Activated T-helper 1 cell treated with anti-CD3 and anti-CD28 coated beads, Interleukin-12 subunit alpha, Interleukin-12 subunit beta, Interleukin-2, Interleukin-4 antibody, amounts not matched to agents 30 ng/mL and 10 ng/mL and 1 ng/mL, durations not matched to agents 14 hours and 24 hours and 36 hours (primary cell): Measurements from ENCODE around the gene COL18A1. TPM values are rescaled to one million over a fixed set of nuclear protein-coding genes. Genes with fewer than 3 reads are reported as not detected.
A peak's percentile ranks its signal among the peaks of the same experiment; 100 is the strongest.

Experiments
- DNase-seq: peaks from one replicate; pipeline ENCODE4 v3.0.0; 2021; ENCODE audit warnings: low spot score
- H3K27ac Mint-ChIP-seq: one replicate; pipeline ENCODE4 v1.8.0; 2021; ENCODE audit warnings: mild to moderate bottlenecking, mixed read lengths
- H3K27me3 Mint-ChIP-seq: one replicate; pipeline ENCODE4 v1.8.0; 2022; ENCODE audit warnings: mild to moderate bottlenecking, moderate library complexity, mixed read lengths; ENCODE audit not compliant: insufficient read depth
- H3K36me3 Mint-ChIP-seq: one replicate; pipeline ENCODE4 v1.8.0; 2021; ENCODE audit warnings: low read depth, mixed read lengths
- H3K4me1 Mint-ChIP-seq: one replicate; pipeline ENCODE4 v1.8.0; 2021; ENCODE audit warnings: low read depth, mixed read lengths
- H3K4me3 Mint-ChIP-seq: one replicate; pipeline ENCODE4 v1.8.0; 2021; ENCODE audit warnings: mild to moderate bottlenecking, moderate library complexity, mixed read lengths
- H3K9me3 Mint-ChIP-seq: one replicate; pipeline ENCODE4 v1.8.0; 2021; ENCODE audit warnings: mixed read lengths
- intact Hi-C: fragments of 100-400 bp; cut with micrococcal nuclease; formaldehyde crosslinking; loops from one replicate; pipeline ENCODE4 v1.15.1; 2024
- total RNA-seq: library from RNA; stranded (reverse); gene quantifications from 2 replicates; pipeline ENCODE4 v1.2.3, GENCODE V29; 2022

COL18A1 gene
- total RNA-seq, 1 donor from 2014 or later: 2.1 TPM

- Mint-ChIP-seq H3K4me3 (no peak overlapping the region), H3K27ac (no peak overlapping the region), H3K4me1 (peaks cover 38% of the 10 kb centered on the region), H3K9me3 (no peaks in the 10 kb centered on the region), H3K27me3 (no peaks in the 10 kb centered on the region), H3K36me3 (peaks cover 4% of the 10 kb centered on the region)
- intact Hi-C loops: no loop called here
- no peak for DNase-seq
Observed at GRCh38 chr21:45480701-45481500, 75.9 kb downstream of the COL18A1 start.

GRCh38 chr21:45481566-45481965 is 76.6 kb downstream of the COL18A1 start:
- intact Hi-C loops: no loop called here
- Mint-ChIP-seq H3K27ac (no peak overlapping the region), H3K9me3 (no peaks in the 10 kb centered on the region)

GRCh38 chr21:45481977-45482898 is 77.3 kb downstream of the COL18A1 start:
- H3K4me1 Mint-ChIP-seq: peaks cover 38% of the 10 kb centered on the region
- H3K9me3 Mint-ChIP-seq: no peaks in the 10 kb centered on the region
- DNase-seq: no peak
- no peaks in the 10 kb centered on the region for H3K27me3 Mint-ChIP-seq
- H3K4me3 Mint-ChIP-seq: peak overlapping the region; percentile 53
- intact Hi-C loops: no loop called here
- H3K27ac Mint-ChIP-seq: peak overlapping the region; percentile 86
- H3K36me3 Mint-ChIP-seq: peaks cover 4% of the 10 kb centered on the region

More at GRCh38 chr21:45481566-45481965, 76.6 kb downstream of the COL18A1 start:
- Mint-ChIP-seq H3K4me1 (peaks cover 38% of the 10 kb centered on the region), H3K4me3 (no peak overlapping the region), H3K36me3 (peaks cover 4% of the 10 kb centered on the region), H3K27me3 (no peaks in the 10 kb centered on the region)
- no peak for DNase-seq

GRCh38 chr21:45482899-45483821 is 78.2 kb downstream of the COL18A1 start:
- Mint-ChIP-seq H3K36me3 (peaks cover 4% of the 10 kb centered on the region), H3K4me1 (peaks cover 34% of the 10 kb centered on the region), H3K4me3 (peak overlapping the region; percentile 53), H3K9me3 (no peaks in the 10 kb centered on the region), H3K27me3 (no peaks in the 10 kb centered on the region), H3K27ac (peak overlapping the region; percentile 86)
- peak; percentile 52 for DNase-seq
- intact Hi-C loops: no loop called here

- intact Hi-C loops: no loop called here
- Mint-ChIP-seq H3K27me3 (no peaks in the 10 kb centered on the region), H3K27ac (peak overlapping the region; percentile 21), H3K9me3 (no peaks in the 10 kb centered on the region), H3K4me3 (peak overlapping the region; percentile 27), H3K36me3 (peaks cover 4% of the 10 kb centered on the region), H3K4me1 (peaks cover 23% of the 10 kb centered on the region)
- no peak for DNase-seq
Observed at GRCh38 chr21:45484318-45484717, 79.4 kb downstream of the COL18A1 start.

GRCh38 chr21:45485686-45486442 is 80.9 kb downstream of the COL18A1 start:
- no peak for DNase-seq
- Mint-ChIP-seq H3K36me3 (peaks cover 4% of the 10 kb centered on the region), H3K4me3 (no peak overlapping the region), H3K27me3 (no peaks in the 10 kb centered on the region), H3K27ac (no peak overlapping the region), H3K4me1 (peaks cover 19% of the 10 kb centered on the region), H3K9me3 (no peaks in the 10 kb centered on the region)
- intact Hi-C loops: no loop called here

GRCh38 chr21:45486443-45487160 is 81.6 kb downstream of the COL18A1 start:
- DNase-seq: no peak
- H3K27me3 Mint-ChIP-seq: no peaks in the 10 kb centered on the region
- H3K36me3 Mint-ChIP-seq: peaks cover 4% of the 10 kb centered on the region
- H3K27ac Mint-ChIP-seq: no peak overlapping the region
- H3K4me1 Mint-ChIP-seq: peaks cover 19% of the 10 kb centered on the region
- H3K9me3 Mint-ChIP-seq: no peaks in the 10 kb centered on the region
- no peak overlapping the region for H3K4me3 Mint-ChIP-seq
- intact Hi-C loops: no loop called here

- no peak overlapping the region for H3K4me3 Mint-ChIP-seq
- peaks cover 19% of the 10 kb centered on the region for H3K4me1 Mint-ChIP-seq
- no peaks in the 10 kb centered on the region for H3K9me3 Mint-ChIP-seq
- intact Hi-C loops: no loop called here
- peaks cover 4% of the 10 kb centered on the region for H3K36me3 Mint-ChIP-seq
- DNase-seq: no peak
- no peaks in the 10 kb centered on the region for H3K27me3 Mint-ChIP-seq
- no peak overlapping the region for H3K27ac Mint-ChIP-seq
Observed at GRCh38 chr21:45487161-45487806, 82.3 kb downstream of the COL18A1 start.

GRCh38 chr21:45487891-45488600 is 83.1 kb downstream of the COL18A1 start:
- Mint-ChIP-seq H3K4me1 (peaks cover 14% of the 10 kb centered on the region), H3K36me3 (peaks cover 4% of the 10 kb centered on the region), H3K27ac (no peak overlapping the region), H3K27me3 (no peaks in the 10 kb centered on the region), H3K9me3 (no peaks in the 10 kb centered on the region), H3K4me3 (no peak overlapping the region)
- intact Hi-C loops: no loop called here
- no peak for DNase-seq

GRCh38 chr21:45488931-45489721 is 84.2 kb downstream of the COL18A1 start:
- Mint-ChIP-seq H3K9me3 (no peaks in the 10 kb centered on the region), H3K36me3 (peaks cover 3% of the 10 kb centered on the region), H3K27ac (no peak overlapping the region), H3K4me3 (no peak overlapping the region), H3K27me3 (no peaks in the 10 kb centered on the region), H3K4me1 (peaks cover 5% of the 10 kb centered on the region)
- no peak for DNase-seq
- intact Hi-C loops: no loop called here
